ENCODE results near the gene KMT5C.

DNA sequence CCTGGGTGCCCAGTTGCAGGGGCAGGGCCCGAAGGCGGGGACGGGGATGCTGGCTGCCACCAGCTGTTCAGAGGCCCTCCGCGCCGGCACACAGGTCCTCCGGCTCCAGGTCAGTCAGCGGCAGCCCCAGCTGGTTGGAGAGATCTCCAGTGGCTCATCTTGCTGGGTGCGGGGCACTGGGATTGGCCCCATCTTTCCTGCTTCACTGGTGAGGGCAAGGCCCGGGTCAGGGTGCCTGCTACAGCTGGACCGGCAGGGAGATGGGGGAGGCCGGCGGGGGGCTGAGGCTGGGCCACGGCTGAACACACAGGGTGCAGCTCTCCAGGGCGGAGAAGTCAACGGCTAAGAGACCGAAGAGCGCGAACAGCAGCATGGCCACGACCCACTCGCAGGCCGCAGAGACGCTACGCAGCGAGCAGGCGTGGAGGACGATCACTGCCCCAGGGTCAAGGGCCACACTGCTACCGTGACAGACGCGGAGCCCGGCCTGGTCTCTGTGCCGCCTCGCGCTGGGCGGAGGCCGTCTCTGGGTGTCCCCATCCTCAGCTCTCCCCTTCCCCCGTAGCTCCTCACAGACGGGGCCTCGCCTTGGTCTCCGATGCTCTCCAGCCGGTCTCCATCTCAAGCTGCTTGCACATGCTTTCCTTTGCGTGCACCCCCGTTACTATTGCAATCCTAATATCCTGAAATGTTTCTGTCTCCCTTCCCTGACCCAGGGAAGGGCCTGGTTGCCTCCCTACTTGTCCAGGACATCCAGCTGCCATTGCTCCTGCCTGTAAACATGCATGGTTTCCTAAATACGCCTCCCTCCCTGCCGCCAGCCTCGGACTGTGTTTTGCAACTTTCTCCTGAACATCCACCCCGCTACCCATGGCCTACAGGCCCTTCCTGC, 26.8 kb upstream of the KMT5C start:
- TF ChIP-seq CTCF (IDR thresholded peaks at IDR 0.05) (no peak), EP300 (IDR thresholded peaks at IDR 0.05; ENCODE audit: low read depth) (no peak)
